GM10248 (cell line): ENCODE measurements around the gene TSPEAR.
"Not testable (repeated sequence)": the region's sequence is repeated elsewhere in the genome, so short reads cannot be mapped to it uniquely, and the experiment has no call there.

Experiments used
- CTCF ChIA-PET: fragments of 300-600 bp; sonication (Branson Sonifier 250); formaldehyde crosslinking; extraction: SDS; loops from one replicate; lab custom pipeline; 2021; ENCODE audit warnings: antibody characterized with exemption; lab: Yijun Ruan, JAX
- POLR2A ChIA-PET: fragments of 350-650 bp; sonication (Branson Sonifier 250); formaldehyde crosslinking; extraction: SDS; loops from one replicate; lab custom pipeline; 2020; ENCODE audit warnings: antibody characterized with exemption; lab: Yijun Ruan, JAX
- DNase-seq: peaks from one replicate; pipeline ENCODE4 v3.0.0; 2012; ENCODE audit errors: extremely low spot score
- CTCF ChIP-seq: IDR thresholded peaks from 2 replicates; pipeline ENCODE4 v1.5.1; 2012; ENCODE audit warnings: mild to moderate bottlenecking, low read depth; ENCODE audit errors: extremely low read depth, missing control alignments, control extremely low read depth

TSPEAR gene

GRCh38 chr21:44582055-44582454 is 129.3 kb downstream of the TSPEAR start:
- no peak for DNase-seq
- ChIA-PET CTCF (no interaction called here), POLR2A (no interaction called here)
- no peak for TF ChIP-seq CTCF

- ChIA-PET CTCF (no interaction called here), POLR2A (no interaction called here)
- no peak for DNase-seq
- no peak for TF ChIP-seq CTCF
These were observed 130.2 kb downstream of the TSPEAR start for GRCh38 chr21:44581158-44581557.

GRCh38 chr21:44580231-44580821 is 131.0 kb downstream of the TSPEAR start, which contains the start of gene KRTAP10-5:
TSS of gene KRTAP10-5 (minus strand) at chr21:44580604. CDS start at chr21:44580578, 26 bp downstream.
- POLR2A ChIA-PET, DNase-seq, CTCF ChIA-PET: not testable (repeated sequence)

- POLR2A ChIA-PET, result no interaction called here
- no peak for DNase-seq
- no peak for TF ChIP-seq CTCF
- CTCF ChIA-PET, result no interaction called here
These were observed 131.6 kb downstream of the TSPEAR start for GRCh38 chr21:44579833-44580144.

GRCh38 chr21:44579056-44579832 is 132.1 kb downstream of the TSPEAR start:
- CTCF ChIA-PET, result no interaction called here
- no peak for TF ChIP-seq CTCF
- peak; percentile 10 for DNase-seq
- POLR2A ChIA-PET, result no interaction called here

GRCh38 chr21:44578371-44579055 is 132.9 kb downstream of the TSPEAR start:
- DNase-seq, result no peak
- POLR2A ChIA-PET, result no interaction called here
- CTCF ChIA-PET, result no interaction called here
- TF ChIP-seq CTCF, result no peak

GRCh38 chr21:44576025-44576420 is 135.3 kb downstream of the TSPEAR start:
- POLR2A ChIA-PET, result no interaction called here
- TF ChIP-seq CTCF, result no peak
- DNase-seq, result no peak
- CTCF ChIA-PET, result no interaction called here
